GM06990 (cell line): ENCODE measurements around the gene PLPP2.

Source experiments
- DNase-seq: peaks from one replicate; pipeline ENCODE4 v3.0.0-alpha.2; 2011; ENCODE audit not compliant: insufficient read length; ENCODE audit errors: extremely low read depth
- H3K27me3 ChIP-seq: replicated peaks from 2 replicates; pipeline ENCODE4 v1.6.0; 2011; ENCODE audit warnings: low read length; ENCODE audit not compliant: control insufficient read depth, insufficient read depth
- H3K36me3 ChIP-seq: 2 replicates; pipeline ENCODE4 v1.5.1; 2011; ENCODE audit warnings: low read length; ENCODE audit not compliant: control insufficient read depth, insufficient read depth
- H3K4me3 ChIP-seq: replicated peaks from 2 replicates; pipeline ENCODE4 v1.5.1; 2011; ENCODE audit warnings: low read depth, mild to moderate bottlenecking, control low read depth, low read length
- TF ChIP-seq, protein P1 (sequence below): IDR thresholded peaks from 2 replicates; pipeline ENCODE4 v1.5.1; 2011; ENCODE audit warnings: low read length, control low read depth, mild to moderate bottlenecking, inconsistent platforms; ENCODE audit not compliant: insufficient read depth, poor library complexity, severe bottlenecking

PLPP2 gene

DNA sequence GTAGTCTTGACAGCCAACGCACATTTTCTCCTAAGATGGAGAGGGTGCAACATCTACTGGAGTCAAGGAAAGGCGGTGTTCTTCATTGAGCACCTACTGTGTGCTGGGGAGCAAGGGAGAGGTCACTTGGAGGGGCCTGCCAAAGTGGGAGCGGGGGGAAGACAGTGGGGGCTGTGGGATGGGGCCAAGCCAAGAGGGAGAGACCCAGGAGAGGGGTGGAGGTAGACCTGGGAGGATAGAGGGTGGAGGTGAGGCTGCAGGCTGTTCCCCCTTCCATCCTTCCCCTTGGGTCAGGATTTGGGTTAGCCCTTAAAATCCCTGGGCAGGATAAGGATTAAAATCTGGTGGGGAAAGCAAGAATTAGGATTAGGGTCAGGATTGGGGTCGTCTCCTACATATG is 1.7 kb upstream of the PLPP2 start:
- no peaks in the 10 kb centered on the region; the same call in 1 of the 2 replicates for H3K27me3 ChIP-seq
- no peak for DNase-seq
- no peaks in the 10 kb centered on the region for H3K36me3 ChIP-seq
- TF ChIP-seq, protein P1, sequence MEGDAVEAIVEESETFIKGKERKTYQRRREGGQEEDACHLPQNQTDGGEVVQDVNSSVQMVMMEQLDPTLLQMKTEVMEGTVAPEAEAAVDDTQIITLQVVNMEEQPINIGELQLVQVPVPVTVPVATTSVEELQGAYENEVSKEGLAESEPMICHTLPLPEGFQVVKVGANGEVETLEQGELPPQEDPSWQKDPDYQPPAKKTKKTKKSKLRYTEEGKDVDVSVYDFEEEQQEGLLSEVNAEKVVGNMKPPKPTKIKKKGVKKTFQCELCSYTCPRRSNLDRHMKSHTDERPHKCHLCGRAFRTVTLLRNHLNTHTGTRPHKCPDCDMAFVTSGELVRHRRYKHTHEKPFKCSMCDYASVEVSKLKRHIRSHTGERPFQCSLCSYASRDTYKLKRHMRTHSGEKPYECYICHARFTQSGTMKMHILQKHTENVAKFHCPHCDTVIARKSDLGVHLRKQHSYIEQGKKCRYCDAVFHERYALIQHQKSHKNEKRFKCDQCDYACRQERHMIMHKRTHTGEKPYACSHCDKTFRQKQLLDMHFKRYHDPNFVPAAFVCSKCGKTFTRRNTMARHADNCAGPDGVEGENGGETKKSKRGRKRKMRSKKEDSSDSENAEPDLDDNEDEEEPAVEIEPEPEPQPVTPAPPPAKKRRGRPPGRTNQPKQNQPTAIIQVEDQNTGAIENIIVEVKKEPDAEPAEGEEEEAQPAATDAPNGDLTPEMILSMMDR = no peak
- no peak overlapping the region for H3K4me3 ChIP-seq

DNA sequence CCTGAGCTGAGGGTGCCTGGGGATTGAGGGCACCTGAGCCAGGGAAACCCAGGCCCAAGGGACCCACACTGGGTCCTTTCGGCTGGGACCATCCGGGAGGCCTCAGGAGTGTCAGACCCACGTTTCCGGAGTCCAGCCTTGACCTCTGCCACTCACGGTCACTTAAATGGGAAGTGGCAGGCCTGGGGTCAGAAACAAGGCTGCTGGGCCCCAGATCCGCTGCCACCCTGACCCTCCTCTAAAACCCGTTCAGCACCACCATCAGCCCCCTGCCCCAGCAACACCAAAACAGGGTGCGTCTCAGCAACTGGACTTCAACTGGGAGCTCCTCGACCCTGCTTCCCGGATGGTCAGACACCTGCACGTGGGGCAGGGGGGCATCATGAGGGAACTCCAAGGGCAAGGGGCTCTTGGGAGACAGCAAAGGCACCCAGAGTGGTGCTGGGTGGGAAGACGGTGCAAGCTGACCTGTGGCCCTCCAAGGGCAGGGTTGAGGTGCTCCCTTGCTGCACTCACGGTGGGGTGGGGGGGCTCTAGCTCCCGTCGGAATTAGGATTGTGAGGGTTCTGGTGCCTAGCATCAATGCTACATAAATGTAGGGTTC is 1.2 kb upstream of the PLPP2 start:
- H3K36me3 ChIP-seq = no peaks in the 10 kb centered on the region
- TF ChIP-seq, protein P1 = no peak
- DNase-seq = no peak
- no peaks in the 10 kb centered on the region; the same call in 1 of the 2 replicates for H3K27me3 ChIP-seq
- no peak overlapping the region for H3K4me3 ChIP-seq

DNA sequence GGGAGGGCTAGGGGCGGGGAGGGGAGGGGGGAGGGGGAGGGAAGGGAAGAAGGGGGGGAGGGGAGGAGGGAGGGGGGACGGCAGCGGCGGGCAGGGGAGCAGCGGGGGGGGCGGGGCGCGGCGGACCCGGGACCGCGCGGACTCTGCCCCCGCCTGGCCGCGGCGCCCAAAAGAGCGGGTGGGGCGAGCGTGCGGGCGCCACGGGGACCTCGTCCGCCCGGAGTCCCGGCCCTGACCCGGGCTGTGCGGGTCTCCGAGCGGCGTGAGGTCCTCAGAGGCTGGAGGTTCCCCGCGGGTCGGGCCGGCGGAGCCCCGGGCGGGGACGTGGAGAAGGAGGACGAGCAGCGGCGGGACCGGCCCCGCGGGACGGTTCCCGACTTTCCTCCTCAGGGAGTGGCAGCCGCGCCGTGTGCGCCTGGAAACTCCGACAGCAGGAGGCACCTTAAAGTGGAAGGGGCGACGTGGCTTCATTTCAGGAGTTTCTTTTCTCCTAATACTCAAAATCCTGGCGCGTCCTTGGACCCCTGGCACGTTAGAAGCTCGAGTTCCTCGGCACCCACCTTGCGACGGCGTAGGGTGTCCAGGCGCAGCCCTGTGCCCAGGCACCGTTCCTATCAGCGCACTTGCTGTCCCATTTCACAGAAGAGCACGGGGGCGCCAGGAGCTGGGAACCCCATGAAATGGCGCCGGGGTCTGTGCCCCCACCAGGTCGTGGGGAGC is 518 bp upstream of the PLPP2 start:
- H3K36me3 ChIP-seq = no peaks in the 10 kb centered on the region
- H3K4me3 ChIP-seq = no peak overlapping the region
- no peaks in the 10 kb centered on the region; the same call in 1 of the 2 replicates for H3K27me3 ChIP-seq
- no peak for DNase-seq
- TF ChIP-seq, protein P1 = no peak

GRCh38 chr19:290372-291005 is 714 bp downstream of the PLPP2 start:
- no peaks in the 10 kb centered on the region; the same call in 1 of the 2 replicates for H3K27me3 ChIP-seq
- no peak for DNase-seq
- no peaks in the 10 kb centered on the region for H3K36me3 ChIP-seq
- no peak overlapping the region for H3K4me3 ChIP-seq
- TF ChIP-seq, protein P1 = no peak

DNA sequence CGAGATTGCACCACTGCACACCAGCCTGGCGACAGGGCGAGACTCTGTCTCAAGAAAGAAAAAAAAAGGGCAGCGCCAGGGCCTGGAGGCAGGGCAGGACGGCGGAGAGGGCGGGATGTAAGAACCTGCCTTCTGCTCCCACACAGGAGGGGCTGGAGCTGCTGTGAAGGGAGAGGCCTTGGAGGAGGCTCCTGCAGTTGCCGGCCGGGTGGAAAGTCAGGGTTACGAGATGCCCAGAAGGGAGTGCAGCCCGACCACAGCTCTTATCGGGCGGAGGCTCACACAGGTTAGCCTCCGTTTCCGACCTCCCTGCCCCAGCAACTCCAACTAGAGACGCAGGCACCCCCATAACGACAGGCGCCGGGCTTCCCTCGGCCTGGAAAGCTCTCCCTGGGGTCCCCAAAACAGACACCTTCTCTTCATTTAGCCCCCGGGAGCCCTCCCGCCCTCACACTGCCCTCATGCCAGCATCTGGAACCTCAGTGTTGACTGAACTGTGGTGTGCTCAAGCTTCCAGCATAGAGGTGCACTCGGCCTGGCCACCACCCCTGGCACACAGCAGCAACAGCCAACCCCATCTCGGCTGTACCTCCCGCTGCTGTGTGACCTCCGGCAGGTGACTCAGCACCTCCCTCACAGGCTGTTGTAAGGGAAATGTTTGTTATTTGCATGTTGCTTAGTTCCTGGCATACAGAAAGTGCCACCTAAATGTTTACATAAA is 1.4 kb downstream of the PLPP2 start:
- Histone ChIP-seq H3K27me3 (no peaks in the 10 kb centered on the region; the same call in 1 of the 2 replicates), H3K36me3 (no peaks in the 10 kb centered on the region), H3K4me3 (no peak overlapping the region)
- no peak for DNase-seq
- TF ChIP-seq, protein P1 = no peak
